Fibroblast of lung (primary cell): Measurements from ENCODE around the gene DOHH. TPM values are rescaled to one million over a fixed set of nuclear protein-coding genes. Genes with fewer than 3 reads are reported as not detected.

Experiments
- DNase-seq, 2 donors: peaks; one replicate each; pipeline versions ENCODE4 v3.0.0 to v3.0.0-alpha.2; 2010; ENCODE audit warnings: low read depth in 2 of 2
- H2AFZ ChIP-seq: 2 replicates; pipeline ENCODE4 v1.5.1; 2012; ENCODE audit warnings: low read length, control low read depth, inconsistent platforms
- H3K27ac ChIP-seq: 2 replicates; pipeline ENCODE4 v1.5.1; 2011; ENCODE audit warnings: low read length, control low read depth; ENCODE audit not compliant: insufficient read depth
- H3K27me3 ChIP-seq: 2 replicates; pipeline ENCODE4 v1.5.1; 2011; ENCODE audit warnings: mild to moderate bottlenecking, low read length; ENCODE audit not compliant: control insufficient read depth, insufficient read depth
- H3K36me3 ChIP-seq: 2 replicates; pipeline ENCODE4 v1.5.1; 2011; ENCODE audit warnings: low read length; ENCODE audit not compliant: control insufficient read depth, insufficient read depth
- H3K4me1 ChIP-seq: 2 replicates; pipeline ENCODE4 v1.5.1; 2011; ENCODE audit warnings: low read length; ENCODE audit not compliant: control insufficient read depth, insufficient read depth; ENCODE audit errors: extremely low read depth
- H3K4me2 ChIP-seq: 2 replicates; pipeline ENCODE4 v1.5.1; 2011; ENCODE audit warnings: low read length, control low read depth; ENCODE audit not compliant: insufficient read depth; ENCODE audit errors: extremely low read depth
- H3K4me3 ChIP-seq, 4 experiments: fragments of 200-600 bp in 1 of 4; sonication (generic) in 1 of 4; replicated peaks in 1 of 4; 2 replicates each; pipeline ENCODE4 v1.5.1; 2011 to 2016; ENCODE audit warnings: low read length in 4 of 4, low read depth in 3 of 4, mild to moderate bottlenecking in 3 of 4, control low read depth in 2 of 4, inconsistent platforms in 1 of 4, mixed read lengths in 1 of 4; ENCODE audit not compliant: insufficient read depth in 1 of 4; ENCODE audit errors: control extremely low read depth in 1 of 4
- H3K79me2 ChIP-seq: 2 replicates; pipeline ENCODE4 v1.5.1; 2012; ENCODE audit warnings: mild to moderate bottlenecking, low read length, inconsistent platforms; ENCODE audit not compliant: control insufficient read depth, insufficient read depth
- H3K9ac ChIP-seq: 2 replicates; pipeline ENCODE4 v1.5.1; 2011; ENCODE audit warnings: mild to moderate bottlenecking, low read length, control low read depth; ENCODE audit not compliant: insufficient read depth
- H3K9me3 ChIP-seq: 2 replicates; pipeline ENCODE4 v1.5.1; 2012; ENCODE audit warnings: low read depth, low read length; ENCODE audit not compliant: control insufficient read depth, insufficient read depth
- H4K20me1 ChIP-seq: 2 replicates; pipeline ENCODE4 v1.5.1; 2011; ENCODE audit warnings: low read length; ENCODE audit not compliant: control insufficient read depth, insufficient read depth; ENCODE audit errors: extremely low read depth
- CTCF ChIP-seq, 2 donors: IDR thresholded peaks in 1 of 2; conservative IDR thresholded peaks in 1 of 2; 1 replicate in 1 of 2; 2 replicates in 1 of 2; pipeline ENCODE4 v1.5.1; 2011 to 2012; ENCODE audit warnings: low read length in 2 of 2, control low read depth in 1 of 2, inconsistent platforms in 1 of 2, low read depth in 1 of 2, mild to moderate bottlenecking in 1 of 2
- EZH2 ChIP-seq: IDR thresholded peaks from 2 replicates; pipeline ENCODE4 v1.5.1; 2012; ENCODE audit warnings: low read length, control low read depth, mild to moderate bottlenecking; ENCODE audit errors: missing control alignments
- polyA plus RNA-seq, 2 donors: library from polyadenylated mRNA; depleted of rRNA in 1 of 2; stranded (reverse) in 1 of 2; unstranded in 1 of 2; fragments of >200 nt; gene quantifications; 2 replicates each; pipeline ENCODE4 v1.2.1, GENCODE V29; 2011 to 2012; ENCODE audit warnings: missing spikeins in 1 of 2
- total RNA-seq: library from RNA; depleted of rRNA; stranded (reverse); fragments of >200 nt; gene quantifications from 2 replicates; pipeline ENCODE4 v1.2.1, GENCODE V29; 2014

Gene DOHH
- total and polyA plus RNA-seq, 2 donors (not counting 1 experiment from before 2014, with no cell fraction given) = 4.1 to 10.1 TPM

- no peak overlapping the region for H3K27ac ChIP-seq
- H3K9ac ChIP-seq = no peak overlapping the region
- no peak for DNase-seq
- H3K4me2 ChIP-seq = no peak overlapping the region
- TF ChIP-seq CTCF (conservative IDR thresholded peaks at IDR 0.05 in 1 of 2, IDR thresholded peaks at IDR 0.05 in 1 of 2; ENCODE audit: low read depth in 1 of 2, low read length in 2 of 2) (no peak), EZH2 (no peak)
- no peak overlapping the region for H3K4me3 ChIP-seq
- peaks cover 23% of the 10 kb centered on the region for H3K36me3 ChIP-seq
- H3K9me3 ChIP-seq = no peaks in the 10 kb centered on the region
- H3K27me3 ChIP-seq = no peaks in the 10 kb centered on the region
- H3K79me2 ChIP-seq = no peaks in the 10 kb centered on the region
- no peaks in the 10 kb centered on the region for H4K20me1 ChIP-seq
- H3K4me1 ChIP-seq = peaks cover 5% of the 10 kb centered on the region
- no peak overlapping the region for H2AFZ ChIP-seq
Measured at GRCh38 chr19:3543150-3544057, 42.9 kb upstream of the DOHH start.

GRCh38 chr19:3539756-3540118, 39.3 kb upstream of the DOHH start:
- Histone ChIP-seq H3K36me3 (peaks cover 26% of the 10 kb centered on the region), H3K9me3 (no peaks in the 10 kb centered on the region), H3K4me3 (no peak overlapping the region), H4K20me1 (no peaks in the 10 kb centered on the region), H3K27ac (no peak overlapping the region), H3K9ac (no peak overlapping the region), H3K4me1 (peaks cover 5% of the 10 kb centered on the region), H3K27me3 (no peaks in the 10 kb centered on the region), H3K79me2 (no peaks in the 10 kb centered on the region), H3K4me2 (no peak overlapping the region), H2AFZ (no peak overlapping the region)
- no peak for DNase-seq
- no peak for TF ChIP-seq EZH2
- TF ChIP-seq CTCF (conservative IDR thresholded peaks at IDR 0.05 in 1 of 2, IDR thresholded peaks at IDR 0.05 in 1 of 2; ENCODE audit: low read depth in 1 of 2, low read length in 2 of 2) = no peak

DNA sequence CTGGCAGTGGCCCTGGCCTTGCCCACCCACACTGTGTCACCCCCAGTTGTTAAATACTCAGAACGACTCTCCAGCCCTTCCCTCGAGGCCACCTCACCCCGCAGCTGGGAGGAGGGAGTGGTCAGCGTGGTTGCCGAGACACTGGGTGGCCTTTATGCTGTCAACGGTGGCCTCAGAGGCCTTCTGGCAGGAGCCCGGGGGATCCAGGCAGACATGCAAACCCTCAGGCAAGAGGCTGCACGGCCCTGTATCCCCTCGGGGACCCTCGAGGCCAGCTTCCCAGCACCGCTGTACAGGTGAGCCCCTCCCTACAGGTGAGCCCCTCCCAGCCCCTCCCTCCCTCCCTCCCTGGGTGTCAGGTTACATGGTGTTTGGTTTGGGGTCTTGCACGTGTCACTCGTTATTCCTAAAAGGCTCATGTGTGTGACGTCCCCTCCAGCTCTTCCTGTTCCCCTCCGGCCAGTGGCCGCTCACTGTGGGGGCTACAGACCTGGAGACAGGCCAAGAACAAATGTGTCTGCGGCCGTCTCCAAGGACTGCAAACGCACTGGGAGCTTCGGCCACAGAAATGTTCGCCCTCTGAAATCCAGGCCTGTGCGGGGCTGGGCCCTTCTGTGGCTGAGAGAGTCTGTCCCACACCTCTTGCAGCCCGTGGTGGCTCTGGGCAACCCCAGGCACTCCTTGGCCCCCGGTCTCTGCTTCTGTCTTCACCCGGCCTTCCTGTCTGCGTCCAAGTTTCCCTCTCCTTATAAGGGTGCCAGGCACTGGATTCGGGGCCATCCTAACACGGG, 38.7 kb upstream of the DOHH start, which contains the start of gene TEKTIP1:
TEKTIP1 (plus strand) TSS at position 210 of the 791 bp plus-strand sequence; CDS start at position 214, 4 bp downstream.
- Histone ChIP-seq H3K36me3 (peaks cover 23% of the 10 kb centered on the region), H3K4me2 (no peak within 1 kb of the TSS), H3K27me3 (no peaks in the 10 kb centered on the region), H3K9me3 (no peaks in the 10 kb centered on the region), H3K79me2 (no peaks in the 10 kb centered on the region), H4K20me1 (no peaks in the 10 kb centered on the region), H3K9ac (no peak within 1 kb of the TSS), H3K4me1 (peaks cover 5% of the 10 kb centered on the region), H2AFZ (no peak within 1 kb of the TSS), H3K4me3 (no peak within 1 kb of the TSS), H3K27ac (no peak within 1 kb of the TSS)
- DNase-seq = no peak
- TF ChIP-seq EZH2 = no peak
- TF ChIP-seq CTCF (conservative IDR thresholded peaks at IDR 0.05 in 1 of 2, IDR thresholded peaks at IDR 0.05 in 1 of 2; ENCODE audit: low read depth in 1 of 2, low read length in 2 of 2) = no peak
